Cerebellar nuclear complex (tissue), 1 donor: ENCODE data around the gene SLC27A1.
A peak's percentile ranks its signal among the peaks of the same experiment; 100 is the strongest.
"Not testable (repeated sequence)": the region's sequence is repeated elsewhere in the genome, so short reads cannot be mapped to it uniquely, and the experiment has no call there.

Experiments used
- DNase-seq, 2 experiments: peaks; one replicate each; lab custom pipeline; 2025; lab: John Stamatoyannopoulos, UW

Gene SLC27A1

DNA sequence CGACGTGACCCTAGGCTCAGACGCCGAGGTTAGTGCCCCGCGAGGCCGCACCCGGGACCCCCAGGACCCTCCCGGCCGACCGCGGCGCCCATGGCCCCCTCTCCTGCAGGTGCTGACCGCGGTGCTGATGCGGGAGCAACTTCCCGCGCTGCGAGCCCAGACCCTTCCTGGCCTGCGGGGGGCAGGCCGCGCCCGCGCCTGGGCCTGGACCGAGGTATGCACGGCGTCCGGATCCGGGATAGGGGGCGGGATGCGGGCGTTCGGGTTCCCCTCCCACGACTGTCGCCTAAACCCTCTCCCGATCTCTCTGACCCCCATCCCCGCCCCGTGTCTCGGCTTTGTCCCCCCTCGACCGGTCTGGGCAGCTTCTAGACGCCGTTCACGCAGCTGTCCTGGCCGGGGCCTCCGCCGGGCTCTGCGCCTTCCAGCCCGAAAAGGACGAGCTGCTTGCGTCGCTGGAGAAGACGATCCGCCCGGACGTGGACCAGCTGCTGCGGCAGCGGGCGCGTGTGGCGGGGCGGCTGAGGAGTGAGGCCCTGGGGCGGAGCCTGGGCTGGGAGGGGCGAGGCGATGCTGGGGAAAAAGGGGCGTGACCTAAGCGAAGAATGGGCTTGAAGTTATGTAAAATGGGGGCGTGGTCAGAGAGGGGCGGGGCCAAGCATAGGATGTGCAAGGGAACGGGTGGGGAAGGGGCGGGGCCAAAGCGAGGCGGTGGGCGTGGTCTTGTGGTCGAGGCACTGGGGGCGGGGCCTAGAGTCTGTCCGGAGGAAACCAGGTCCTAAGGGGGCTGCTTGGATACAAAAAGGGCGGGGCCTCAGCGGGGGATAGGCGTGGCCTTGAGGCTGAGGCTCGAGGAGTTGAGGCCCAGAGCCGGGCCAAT, 69.2 kb downstream of the SLC27A1 start:
- peak in 1 of 2 experiments; percentile 66 for DNase-seq

- DNase-seq, result no peak
Observed at GRCh38 chr19:17540174-17540573, 69.8 kb downstream of the SLC27A1 start.

- DNase-seq, result no peak
Observed at GRCh38 chr19:17541184-17541759, 70.9 kb downstream of the SLC27A1 start.

GRCh38 chr19:17542042-17542441, 71.7 kb downstream of the SLC27A1 start:
- DNase-seq, result no peak

- DNase-seq, result no peak
Observed at GRCh38 chr19:17542793-17543582, 72.7 kb downstream of the SLC27A1 start.

DNA sequence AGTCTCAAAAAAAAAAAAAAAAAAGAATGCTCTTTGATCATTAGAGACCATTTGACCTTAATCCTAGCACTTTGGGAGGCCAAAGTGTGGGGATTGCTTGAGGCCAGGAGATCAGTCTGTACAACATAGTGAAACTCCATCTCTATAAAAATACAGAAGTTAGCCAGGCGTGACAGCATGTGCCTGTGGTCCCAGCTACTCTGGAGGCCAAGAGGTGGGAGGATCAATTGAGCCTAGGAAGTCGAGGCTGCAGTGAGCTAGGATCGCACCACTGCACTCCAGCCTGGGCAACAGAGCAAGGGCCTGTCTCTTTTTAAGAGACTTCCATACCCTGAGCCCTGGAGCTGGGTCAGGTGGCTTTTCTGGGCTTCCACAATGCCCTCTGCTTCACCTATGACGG, 73.7 kb downstream of the SLC27A1 start:
- no peak for DNase-seq

DNA sequence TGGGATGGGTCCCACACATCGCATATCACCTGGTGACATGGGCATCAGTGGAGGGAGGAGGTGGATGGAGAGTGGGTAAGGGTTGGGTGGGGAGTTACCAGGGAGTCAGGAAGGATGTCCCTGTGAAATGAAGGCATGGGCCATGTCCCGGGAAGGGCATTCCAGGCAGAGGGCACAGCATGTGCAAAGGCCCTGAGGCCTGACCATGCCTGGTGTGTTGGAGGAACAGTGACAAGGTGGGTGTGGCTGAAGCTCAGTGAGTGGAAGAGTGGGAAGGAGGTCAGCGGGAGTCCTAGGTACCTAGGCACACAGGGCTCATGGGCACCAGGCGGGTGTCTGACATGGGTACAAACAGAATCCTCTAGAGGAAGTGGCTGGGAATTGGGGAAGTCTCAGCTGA, 74.1 kb downstream of the SLC27A1 start:
- no peak for DNase-seq

DNA sequence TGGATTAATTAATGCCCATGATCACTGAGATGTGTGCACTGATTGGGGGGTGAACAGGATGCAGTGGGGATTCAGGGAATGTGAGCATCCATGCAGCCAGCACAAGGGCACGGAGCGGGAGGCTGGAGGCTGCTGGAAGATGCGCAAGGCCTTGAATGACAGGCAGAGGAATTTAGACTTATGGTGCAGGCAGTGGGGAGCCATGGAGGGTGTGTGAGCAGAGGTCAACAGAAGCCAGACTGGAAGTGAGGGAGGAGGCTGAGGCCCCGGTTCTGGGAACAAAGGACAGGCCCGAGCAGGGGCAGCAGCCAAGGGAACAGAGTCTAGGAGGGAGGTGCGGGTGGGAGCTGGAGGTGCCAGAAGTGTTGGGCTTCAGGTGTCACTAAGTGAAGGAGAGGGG, 77.8 kb downstream of the SLC27A1 start:
- DNase-seq, result no peak

GRCh38 chr19:17549085-17549740, 78.9 kb downstream of the SLC27A1 start:
- no peak for DNase-seq

- no peak for DNase-seq
Observed at GRCh38 chr19:17550076-17550667, 79.8 kb downstream of the SLC27A1 start.

GRCh38 chr19:17552735-17553134, 82.4 kb downstream of the SLC27A1 start:
- DNase-seq, result not testable (repeated sequence)

GRCh38 chr19:17553256-17553655, 82.9 kb downstream of the SLC27A1 start:
- DNase-seq, result no peak

- DNase-seq, result no peak
Observed at GRCh38 chr19:17554968-17555479, 84.7 kb downstream of the SLC27A1 start.

DNA sequence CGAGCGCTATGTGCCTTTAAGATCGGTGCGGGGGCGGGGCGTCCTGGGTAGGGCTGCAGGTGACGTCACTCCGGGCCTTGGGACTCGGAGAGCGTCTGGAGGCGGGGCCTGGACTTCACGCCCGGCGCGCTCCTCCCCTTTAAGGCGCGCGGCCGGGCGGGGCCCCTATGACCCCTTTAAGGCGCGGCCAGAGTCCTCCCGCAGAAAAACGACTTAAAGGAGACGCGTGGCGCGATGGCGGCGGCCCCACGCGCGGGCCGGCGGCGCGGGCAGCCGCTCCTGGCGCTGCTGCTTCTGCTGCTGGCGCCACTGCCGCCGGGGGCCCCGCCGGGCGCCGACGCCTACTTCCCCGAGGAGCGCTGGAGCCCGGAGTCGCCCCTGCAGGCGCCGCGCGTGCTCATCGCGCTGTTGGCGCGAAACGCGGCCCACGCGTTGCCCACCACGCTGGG, 85.2 kb downstream of the SLC27A1 start, which contains the start of gene COLGALT1:
Gene COLGALT1 (plus strand): TSS at position 170 of the 449 bp plus-strand sequence. CDS start 65 bp downstream, at position 235.
- DNase-seq, result peak; percentile 71 to 84
